Right atrium auricular region (tissue), 2 donors: ENCODE measurements around the gene EHD1. TPM values are rescaled to one million over a fixed set of nuclear protein-coding genes. Genes with fewer than 3 reads are reported as not detected.

ENCODE experiments used
- DNase-seq: peaks from one replicate; pipeline ENCODE4 v3.0.0-alpha.2; 2019; ENCODE audit warnings: low spot score
- H3K27ac ChIP-seq, 2 donors: fragments of 200-600 bp; sonication (generic); 1 replicate in 1 of 2; 2 replicates in 1 of 2; pipeline ENCODE4 v1.5.1; 2016 to 2019
- H3K27me3 ChIP-seq, 2 donors: fragments of 200-600 bp; sonication (generic); one replicate each; pipeline versions ENCODE4 v1.5.1 to v1.6.0; 2017 to 2019
- H3K36me3 ChIP-seq: fragments of 200-600 bp; sonication (generic); one replicate; pipeline ENCODE4 v1.5.1; 2016
- H3K4me1 ChIP-seq, 2 donors: fragments of 200-600 bp; sonication (generic); one replicate each; pipeline versions ENCODE4 v1.5.1 to v1.6.0; 2017 to 2019
- H3K4me3 ChIP-seq, 2 donors: fragments of 200-600 bp; sonication (generic); 1 replicate in 1 of 2; 2 replicates in 1 of 2; pipeline ENCODE4 v1.5.1; 2017 to 2019; ENCODE audit warnings: mild to moderate bottlenecking in 1 of 2, moderate library complexity in 1 of 2
- H3K9me3 ChIP-seq, 2 donors: fragments of 200-600 bp; sonication (generic); one replicate each; pipeline ENCODE4 v1.5.1; 2019
- total RNA-seq, 2 donors: library from RNA; depleted of rRNA; stranded (reverse); fragments of >200 nt; gene quantifications; one replicate each; pipeline ENCODE4 v1.1.0, GENCODE V29; 2016
- TF ChIP-seq, protein P1 (sequence below), 2 donors: fragments of 200-600 bp; sonication (generic); IDR thresholded peaks; one replicate each; pipeline ENCODE4 v1.5.1; 2019; ENCODE audit warnings: antibody characterized with exemption in 2 of 2

Gene EHD1
- total RNA-seq, 2 donors from 2014 or later: 29.5 to 34.1 TPM

DNA sequence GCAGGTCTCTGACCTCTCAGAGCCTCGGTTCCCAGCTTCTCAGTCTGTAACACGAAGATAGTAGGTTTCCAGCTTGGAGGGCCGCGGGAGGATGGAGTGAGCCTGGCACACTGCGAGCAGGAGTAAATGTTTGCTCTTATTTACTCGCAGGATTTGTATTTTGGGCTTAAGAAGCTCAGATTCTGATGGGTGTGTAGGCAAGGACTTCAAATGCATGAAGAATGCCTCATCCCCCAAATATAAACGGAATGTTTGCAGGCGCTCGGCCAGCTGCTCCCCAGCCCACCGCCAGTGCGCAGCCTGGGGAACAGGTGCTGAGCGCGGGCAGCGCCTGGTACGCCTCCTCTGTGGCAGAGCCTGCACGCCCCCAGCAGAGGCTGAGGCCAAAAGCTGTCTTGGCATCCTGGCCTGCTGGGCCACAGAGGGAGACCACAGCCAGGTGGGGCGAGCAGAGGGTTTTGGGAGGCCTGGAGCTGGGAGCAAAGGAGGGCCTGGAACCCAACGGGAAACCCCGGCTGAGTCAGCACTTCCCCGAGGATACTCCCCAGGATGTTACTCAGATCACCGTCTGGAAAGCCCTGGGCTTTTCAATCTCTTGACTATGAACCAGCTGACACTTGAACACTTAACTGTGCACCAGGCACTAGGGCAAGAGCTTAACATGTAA, 9.4 kb downstream of the EHD1 start:
- Histone ChIP-seq H3K4me3 (no peak overlapping the region), H3K4me1 (peaks cover 0 to 90% of the 10 kb centered on the region in 2 donors)

DNA sequence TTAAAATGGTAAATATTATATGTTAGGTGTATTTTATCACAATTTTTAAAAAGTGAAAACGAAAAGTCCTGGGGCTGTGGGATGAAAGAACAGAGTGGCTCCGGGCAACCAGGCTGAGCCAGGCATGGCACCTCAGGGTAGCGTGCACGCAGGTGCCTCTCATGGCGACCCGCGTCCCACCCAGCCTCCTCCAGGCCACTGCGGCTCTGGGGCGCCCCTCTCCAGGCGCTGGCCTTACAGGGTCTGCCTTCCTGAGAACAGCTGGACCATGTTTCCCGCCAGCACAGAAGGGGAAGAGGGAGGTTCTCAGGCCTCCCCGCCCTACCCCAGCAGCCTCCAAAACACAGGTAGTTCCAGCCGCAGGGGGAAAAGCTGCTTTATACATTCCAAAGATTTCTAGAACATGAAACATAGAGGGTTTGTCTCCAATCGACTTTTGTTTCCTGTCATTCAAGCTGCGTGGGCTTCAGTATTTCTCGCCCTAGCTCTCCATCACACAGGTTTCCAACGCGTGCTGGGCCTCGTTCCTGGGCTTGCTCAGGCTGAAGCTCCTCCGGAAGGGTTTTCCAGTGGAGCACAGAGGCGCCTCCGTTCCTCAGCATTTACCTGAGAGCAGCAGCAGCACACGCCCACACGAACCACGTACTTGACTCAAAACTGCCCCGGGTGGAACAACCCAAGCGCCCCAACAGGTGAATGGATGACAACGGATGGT, 10.5 kb downstream of the EHD1 start:
- Histone ChIP-seq H3K36me3 (peaks cover 23% of the 10 kb centered on the region), H3K4me1 (peaks cover 0 to 92% of the 10 kb centered on the region in 2 donors), H3K4me3 (no peak overlapping the region), H3K27ac (peak overlapping the region; percentile 79 to 80), H3K27me3 (no peaks in the 10 kb centered on the region), H3K9me3 (no peaks in the 10 kb centered on the region)
- DNase-seq: no peak
- TF ChIP-seq, protein P1, sequence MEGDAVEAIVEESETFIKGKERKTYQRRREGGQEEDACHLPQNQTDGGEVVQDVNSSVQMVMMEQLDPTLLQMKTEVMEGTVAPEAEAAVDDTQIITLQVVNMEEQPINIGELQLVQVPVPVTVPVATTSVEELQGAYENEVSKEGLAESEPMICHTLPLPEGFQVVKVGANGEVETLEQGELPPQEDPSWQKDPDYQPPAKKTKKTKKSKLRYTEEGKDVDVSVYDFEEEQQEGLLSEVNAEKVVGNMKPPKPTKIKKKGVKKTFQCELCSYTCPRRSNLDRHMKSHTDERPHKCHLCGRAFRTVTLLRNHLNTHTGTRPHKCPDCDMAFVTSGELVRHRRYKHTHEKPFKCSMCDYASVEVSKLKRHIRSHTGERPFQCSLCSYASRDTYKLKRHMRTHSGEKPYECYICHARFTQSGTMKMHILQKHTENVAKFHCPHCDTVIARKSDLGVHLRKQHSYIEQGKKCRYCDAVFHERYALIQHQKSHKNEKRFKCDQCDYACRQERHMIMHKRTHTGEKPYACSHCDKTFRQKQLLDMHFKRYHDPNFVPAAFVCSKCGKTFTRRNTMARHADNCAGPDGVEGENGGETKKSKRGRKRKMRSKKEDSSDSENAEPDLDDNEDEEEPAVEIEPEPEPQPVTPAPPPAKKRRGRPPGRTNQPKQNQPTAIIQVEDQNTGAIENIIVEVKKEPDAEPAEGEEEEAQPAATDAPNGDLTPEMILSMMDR (IDR thresholded peaks at IDR 0.05): no peak

More for the DNA sequence above, 9.4 kb downstream of the EHD1 start:
- DNase-seq: no peak
- Histone ChIP-seq H3K36me3 (peaks cover 34% of the 10 kb centered on the region), H3K9me3 (no peaks in the 10 kb centered on the region), H3K27me3 (no peaks in the 10 kb centered on the region), H3K27ac (peak overlapping the region; percentile 79 to 80)
- TF ChIP-seq, protein P1 (IDR thresholded peaks at IDR 0.05): no peak

DNA sequence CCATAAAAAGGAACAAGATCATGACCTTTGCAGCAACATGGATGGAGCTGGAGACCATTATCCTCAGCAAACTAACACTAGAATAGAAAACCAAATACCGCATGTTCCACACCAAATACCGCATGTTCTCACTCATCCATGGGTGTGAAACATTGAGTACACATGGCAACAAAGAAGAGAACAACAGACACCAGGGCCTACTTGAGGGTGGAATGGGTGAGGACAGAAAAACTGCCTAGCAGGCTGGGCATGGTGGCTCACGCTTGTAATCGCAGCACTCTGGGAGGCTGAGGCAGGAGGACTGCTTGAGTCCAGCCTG, 12.3 kb downstream of the EHD1 start:
- peak overlapping the region; percentile 91 to 96 for H3K27ac ChIP-seq
- no peak overlapping the region for H3K4me3 ChIP-seq
- H3K9me3 ChIP-seq: no peaks in the 10 kb centered on the region
- no peak for DNase-seq
- H3K36me3 ChIP-seq: peaks cover 6% of the 10 kb centered on the region
- H3K27me3 ChIP-seq: no peaks in the 10 kb centered on the region
- TF ChIP-seq, protein P1 (IDR thresholded peaks at IDR 0.05): no peak
- peaks cover 0 to 92% of the 10 kb centered on the region in 2 donors for H3K4me1 ChIP-seq

DNA sequence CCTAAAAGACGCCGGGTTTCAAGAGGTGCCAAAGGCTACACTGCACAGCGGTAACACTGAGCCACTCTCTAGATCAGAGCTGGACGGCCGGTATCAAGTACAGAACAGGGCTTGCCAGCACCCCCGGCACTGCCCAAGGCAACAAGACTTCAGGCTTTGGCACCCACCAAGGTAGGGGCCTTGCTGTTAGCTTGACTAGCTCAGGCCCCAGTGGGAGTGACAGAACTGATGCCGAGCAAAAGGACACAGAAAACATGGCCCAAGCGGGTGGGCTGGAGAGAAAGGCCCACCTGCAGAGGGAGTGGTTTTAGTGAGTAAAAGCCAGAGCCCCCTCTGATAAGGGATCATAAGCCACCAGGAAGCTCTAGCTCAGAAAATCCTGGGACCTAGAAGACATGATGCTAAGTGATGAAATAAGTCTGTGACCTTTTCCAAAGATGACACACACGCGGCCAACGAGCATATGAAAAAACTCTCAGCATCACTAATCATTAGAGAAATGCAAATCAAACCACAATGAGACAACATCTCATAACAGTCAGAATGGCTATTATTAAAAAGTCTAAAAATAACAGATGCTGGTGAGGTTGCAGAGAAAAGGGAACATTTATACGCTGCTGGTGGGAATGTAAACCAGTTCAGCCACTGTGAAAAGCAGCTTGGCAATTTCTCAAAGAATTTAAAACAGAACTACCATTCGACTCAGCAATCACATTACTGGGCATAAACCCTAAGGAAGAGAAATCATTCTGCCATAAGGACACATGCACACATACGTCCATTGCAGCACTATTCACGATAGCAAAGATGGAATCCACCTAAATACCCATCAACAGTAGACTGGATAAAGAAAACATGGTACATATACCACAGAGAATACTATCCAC, 12.9 kb downstream of the EHD1 start:
- Histone ChIP-seq H3K9me3 (no peaks in the 10 kb centered on the region), H3K4me1 (peaks cover 0 to 89% of the 10 kb centered on the region in 2 donors), H3K4me3 (no peak overlapping the region), H3K27ac (peak overlapping the region; percentile 91 to 96), H3K36me3 (peaks cover 5% of the 10 kb centered on the region), H3K27me3 (no peaks in the 10 kb centered on the region)
- TF ChIP-seq, protein P1 (IDR thresholded peaks at IDR 0.05): no peak
- no peak for DNase-seq

DNA sequence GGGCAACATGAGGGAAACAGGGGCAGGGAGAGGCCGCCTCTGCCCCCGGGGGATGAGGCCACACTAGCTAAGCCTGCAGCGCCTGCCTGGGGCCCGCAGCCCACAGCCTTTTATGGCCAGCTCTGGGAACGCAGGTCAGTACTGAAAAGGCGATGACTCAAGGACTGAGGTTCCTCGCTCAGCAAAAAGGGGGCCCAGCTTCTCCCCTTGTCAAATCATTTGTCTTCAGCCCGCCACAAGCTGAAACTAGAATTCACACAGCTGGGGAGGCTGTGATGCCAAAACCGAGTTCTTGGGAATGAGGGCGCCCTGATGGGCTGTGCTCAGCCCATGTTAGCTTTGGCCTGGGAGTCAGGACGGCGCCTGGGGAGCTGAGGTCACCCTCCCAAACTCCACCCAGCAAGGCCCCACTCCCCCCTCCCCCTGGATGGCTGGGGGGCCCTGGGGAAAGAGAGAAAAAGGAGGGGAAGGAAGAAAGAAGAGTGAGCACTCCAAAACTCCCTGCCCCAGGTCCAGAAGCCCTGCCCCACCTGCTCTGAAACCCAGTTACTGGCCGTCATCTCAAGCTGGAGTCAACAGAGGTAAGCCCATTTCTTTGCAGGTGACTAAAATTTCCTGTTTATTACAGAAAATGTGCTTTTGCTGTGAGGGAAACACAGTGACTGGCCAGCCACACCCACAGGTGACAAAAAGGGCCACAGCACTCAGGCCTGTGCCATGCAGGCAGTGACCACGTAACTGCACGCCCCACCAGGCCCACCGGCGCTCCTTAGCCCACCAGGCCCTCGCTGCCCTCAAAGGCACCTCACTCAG, 13.7 kb downstream of the EHD1 start:
- peaks cover 0 to 89% of the 10 kb centered on the region in 2 donors for H3K4me1 ChIP-seq
- peaks cover 11% of the 10 kb centered on the region for H3K36me3 ChIP-seq
- TF ChIP-seq, protein P1 (IDR thresholded peaks at IDR 0.05): no peak
- H3K27me3 ChIP-seq: no peaks in the 10 kb centered on the region
- DNase-seq: peak; percentile 86
- peak overlapping the region in 1 of 2 donors; percentile 14 for H3K4me3 ChIP-seq
- peak overlapping the region; percentile 91 to 96 for H3K27ac ChIP-seq
- H3K9me3 ChIP-seq: no peaks in the 10 kb centered on the region
